ENCODE measurements around the gene ICA1L. TPM values are rescaled to one million over a fixed set of nuclear protein-coding genes. Genes with fewer than 3 reads are reported as not detected.

The ICA1L gene
- total RNA-seq, 1 experiment from 2014 or later, result 4.5 TPM

DNA sequence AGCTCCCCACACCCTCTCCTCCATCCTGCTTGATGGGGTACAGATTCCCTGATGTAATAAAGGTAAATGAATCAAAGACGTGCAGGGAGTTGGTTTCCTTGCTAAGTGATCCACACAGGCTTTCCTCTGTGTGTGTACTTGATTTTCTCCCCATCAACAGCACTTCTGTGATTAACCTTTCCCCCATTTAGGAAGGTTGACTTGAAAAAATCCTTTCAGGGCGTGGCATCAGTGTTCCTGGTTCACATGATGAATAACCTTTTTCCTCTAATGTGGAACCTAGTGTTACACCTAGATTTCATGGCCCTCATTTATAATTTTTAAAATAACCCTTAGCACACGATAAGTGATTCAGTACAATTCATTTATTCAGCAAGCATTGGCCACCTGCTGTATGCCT, 115.0 kb downstream of the ICA1L start:
- no peak overlapping the region for H3K4me2 ChIP-seq (ENCODE audit: insufficient read depth, insufficient read length, low read length)
- no peak overlapping the region for H3K4me3 Mint-ChIP-seq
- H3K9me3 Mint-ChIP-seq, result peaks cover 0 to 10% of the 10 kb centered on the region in 2 experiments; a peak in 1 of 5 replicates
- no peak overlapping the region for H3T11ph ChIP-seq (ENCODE audit: low read length)
- H3K23me2 ChIP-seq (ENCODE audit: insufficient read length, low read depth, low read length, poor library complexity, severe bottlenecking), result no peaks in the 10 kb centered on the region
- no peak overlapping the region for H2BK20ac ChIP-seq (ENCODE audit: low read depth, low read length, poor library complexity, severe bottlenecking)
- no peak overlapping the region for H4K5ac ChIP-seq (ENCODE audit: insufficient read length, low read depth, low read length)
- H3K4ac ChIP-seq (ENCODE audit: low read depth, low read length), result no peak overlapping the region
- H2AK5ac ChIP-seq (ENCODE audit: insufficient read length, low read length), result no peak overlapping the region
- no peak for DNase-seq
- no peak overlapping the region for H3K27ac Mint-ChIP-seq
- no peak overlapping the region for H3K23ac ChIP-seq (ENCODE audit: insufficient read length, low read depth, low read length)
- H2AFZ ChIP-seq (ENCODE audit: low read length), result no peak overlapping the region
- peaks cover 22 to 49% (median 45%) of the 10 kb centered on the region in 3 experiments for H3K36me3 Mint-ChIP-seq (ENCODE audit: insufficient read depth in 1 of 3, low read depth in 3 of 3)
- H3K9me3 ChIP-seq (ENCODE audit: control insufficient read depth, low read depth, low read length), result no peaks in the 10 kb centered on the region
- H4K91ac ChIP-seq (ENCODE audit: insufficient read length, low read depth, low read length), result no peak overlapping the region
- no peak overlapping the region for H4K8ac ChIP-seq (replicated peaks; ENCODE audit: insufficient read length, low read depth, low read length)
- H3K79me2 ChIP-seq (ENCODE audit: insufficient read depth, low read length), result no peaks in the 10 kb centered on the region
- H3K27ac ChIP-seq (ENCODE audit: insufficient read length, low read depth, low read length), result no peak overlapping the region
- H2BK5ac ChIP-seq (ENCODE audit: insufficient read length, low read length), result no peak overlapping the region
- no peak overlapping the region for H2BK12ac ChIP-seq (ENCODE audit: insufficient read length, low read depth, low read length)
- H3K4me1 ChIP-seq (ENCODE audit: insufficient read depth, low read length), result no peaks in the 10 kb centered on the region
- no peak overlapping the region for H3K9ac ChIP-seq (ENCODE audit: extremely low read depth, insufficient read length, low read length)
- no peak overlapping the region for H2BK120ac ChIP-seq (ENCODE audit: low read depth, low read length, poor library complexity, severe bottlenecking)
- H3K4me1 Mint-ChIP-seq, result no peaks in the 10 kb centered on the region
- no peaks in the 10 kb centered on the region for H3K27me3 ChIP-seq (ENCODE audit: insufficient read depth, low read length)
- no peaks in the 10 kb centered on the region for H3K79me1 ChIP-seq (ENCODE audit: insufficient read depth, low read depth, low read length, poor library complexity, severe bottlenecking)
- no peaks in the 10 kb centered on the region for H3K27me3 Mint-ChIP-seq (ENCODE audit: low read depth)
- TF ChIP-seq, protein P1, sequence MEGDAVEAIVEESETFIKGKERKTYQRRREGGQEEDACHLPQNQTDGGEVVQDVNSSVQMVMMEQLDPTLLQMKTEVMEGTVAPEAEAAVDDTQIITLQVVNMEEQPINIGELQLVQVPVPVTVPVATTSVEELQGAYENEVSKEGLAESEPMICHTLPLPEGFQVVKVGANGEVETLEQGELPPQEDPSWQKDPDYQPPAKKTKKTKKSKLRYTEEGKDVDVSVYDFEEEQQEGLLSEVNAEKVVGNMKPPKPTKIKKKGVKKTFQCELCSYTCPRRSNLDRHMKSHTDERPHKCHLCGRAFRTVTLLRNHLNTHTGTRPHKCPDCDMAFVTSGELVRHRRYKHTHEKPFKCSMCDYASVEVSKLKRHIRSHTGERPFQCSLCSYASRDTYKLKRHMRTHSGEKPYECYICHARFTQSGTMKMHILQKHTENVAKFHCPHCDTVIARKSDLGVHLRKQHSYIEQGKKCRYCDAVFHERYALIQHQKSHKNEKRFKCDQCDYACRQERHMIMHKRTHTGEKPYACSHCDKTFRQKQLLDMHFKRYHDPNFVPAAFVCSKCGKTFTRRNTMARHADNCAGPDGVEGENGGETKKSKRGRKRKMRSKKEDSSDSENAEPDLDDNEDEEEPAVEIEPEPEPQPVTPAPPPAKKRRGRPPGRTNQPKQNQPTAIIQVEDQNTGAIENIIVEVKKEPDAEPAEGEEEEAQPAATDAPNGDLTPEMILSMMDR (conservative IDR thresholded peaks at IDR 0.05), result no peak
- H3K18ac ChIP-seq (ENCODE audit: insufficient read length, low read depth, low read length), result no peak overlapping the region
- H3K14ac ChIP-seq (ENCODE audit: insufficient read depth, low read length), result no peak overlapping the region
- H4K20me1 ChIP-seq (ENCODE audit: control insufficient read depth, insufficient read depth, insufficient read length), result no peaks in the 10 kb centered on the region
- no peak overlapping the region for H3K56ac ChIP-seq (ENCODE audit: insufficient read length, low read depth, low read length)
- no CpG with 5 or more reads among the region's 3 CpGs for WGBS (ENCODE audit: extremely low coverage, insufficient read length, low lambda C conversion rate)
- H2BK15ac ChIP-seq (ENCODE audit: low read depth, low read length), result no peak overlapping the region
